H1 (cell line): ENCODE measurements around the gene GFAP. TPM values are rescaled to one million over a fixed set of nuclear protein-coding genes. Genes with fewer than 3 reads are reported as not detected.

Experiments
- CTCF ChIA-PET: fragments of 300-600 bp; sonication (Branson Sonifier 250); formaldehyde crosslinking; loops from one replicate; lab custom pipeline; 2021; ENCODE audit not compliant: partially characterized antibody; lab: Charles Lee
- POLR2A ChIA-PET: fragments of 300-600 bp; sonication (Branson Sonifier 250); formaldehyde crosslinking; loops from one replicate; lab custom pipeline; 2021; ENCODE audit warnings: inconsistent platforms; ENCODE audit not compliant: partially characterized antibody; lab: Charles Lee
- DNase-seq, 2 experiments: peaks; one replicate each; pipeline versions ENCODE4 v3.0.0 to v3.0.0-alpha.2; 2010 to 2022; ENCODE audit warnings: low spot score in 2 of 2, low read depth in 1 of 2, mixed read lengths in 1 of 2
- FAIRE-seq: peaks from 2 replicates; lab custom pipeline; 2011; peaks lifted over from hg19 to GRCh38; lab: Jason Lieb, UNC
- H2AFZ ChIP-seq: 2 replicates; pipeline ENCODE4 v1.8.1; 2012; ENCODE audit warnings: low read length, inconsistent platforms
- H2AK5ac ChIP-seq: 2 replicates; pipeline ENCODE4 v1.6.1; 2013; ENCODE audit warnings: low read depth, low read length
- H2BK120ac ChIP-seq: replicated peaks from 2 replicates; pipeline ENCODE3; 2013; ENCODE audit warnings: low read depth, low read length, inconsistent platforms
- H2BK12ac ChIP-seq: 2 replicates; pipeline ENCODE4 v1.6.1; 2013; ENCODE audit warnings: low read depth, low read length
- H2BK15ac ChIP-seq: 2 replicates; pipeline ENCODE4 v1.6.1; 2013; ENCODE audit warnings: low read length
- H2BK20ac ChIP-seq: 2 replicates; pipeline ENCODE4 v1.6.1; 2013; ENCODE audit warnings: low read length
- H2BK5ac ChIP-seq: 2 replicates; pipeline ENCODE4 v1.6.1; 2013; ENCODE audit warnings: low read depth, low read length
- H3K14ac ChIP-seq: 2 replicates; pipeline ENCODE4 v1.6.1; 2013; ENCODE audit warnings: inconsistent platforms; ENCODE audit not compliant: insufficient read length
- H3K18ac ChIP-seq: 2 replicates; pipeline ENCODE4 v1.6.1; 2013; ENCODE audit warnings: low read length; ENCODE audit errors: extremely low read depth
- H3K23ac ChIP-seq: 2 replicates; pipeline ENCODE4 v1.6.1; 2013; ENCODE audit warnings: inconsistent platforms; ENCODE audit not compliant: insufficient read length
- H3K23me2 ChIP-seq: 2 replicates; pipeline ENCODE4 v1.6.1; 2013; ENCODE audit warnings: low read depth, low read length
- H3K27ac ChIP-seq: 2 replicates; pipeline ENCODE4 v1.6.1; 2011; ENCODE audit warnings: low read depth, low read length, inconsistent platforms
- H3K27me3 ChIP-seq, 4 experiments: replicated peaks in 1 of 4; 1 replicate in 1 of 4; 2 replicates in 3 of 4; pipeline versions ENCODE4 v1.6.1 to v1.8.1; 2011 to 2013; ENCODE audit warnings: low read length in 3 of 4, mild to moderate bottlenecking in 3 of 4, inconsistent platforms in 2 of 4, mixed read lengths in 2 of 4, moderate library complexity in 1 of 4; ENCODE audit not compliant: control insufficient read depth in 3 of 4, insufficient read depth in 3 of 4; ENCODE audit errors: extremely low read depth in 1 of 4
- H3K36me3 ChIP-seq, 4 experiments: 2 replicates each; pipeline versions ENCODE4 v1.6.1 to v1.8.1; 2011 to 2013; ENCODE audit warnings: mild to moderate bottlenecking in 4 of 4, low read length in 3 of 4, moderate library complexity in 2 of 4, control low read depth in 1 of 4, inconsistent platforms in 1 of 4; ENCODE audit not compliant: insufficient read depth in 4 of 4, control insufficient read depth in 2 of 4
- H3K4ac ChIP-seq: replicated peaks from 2 replicates; pipeline ENCODE3; 2013; ENCODE audit warnings: low read length, low read depth, mixed read lengths, inconsistent platforms; ENCODE audit not compliant: insufficient read length
- H3K4me1 ChIP-seq, 4 experiments: replicated peaks in 1 of 4; 1 replicate in 1 of 4; 2 replicates in 3 of 4; pipeline versions ENCODE4 v1.6.1 to v1.8.1; 2011 to 2013; ENCODE audit warnings: low read length in 3 of 4, inconsistent platforms in 2 of 4, mixed read lengths in 1 of 4; ENCODE audit not compliant: insufficient read depth in 4 of 4, control insufficient read depth in 3 of 4
- H3K4me2 ChIP-seq, 2 experiments: 2 replicates each; pipeline versions ENCODE4 v1.6.1 to v1.8.1; 2011 to 2013; ENCODE audit warnings: low read depth in 2 of 2, low read length in 2 of 2, control low read depth in 1 of 2, inconsistent platforms in 1 of 2, mild to moderate bottlenecking in 1 of 2; ENCODE audit not compliant: insufficient read depth in 1 of 2
- H3K4me3 ChIP-seq, 4 experiments: fragments of 200-600, 300-600 bp in 1 of 4; sonication (generic), shearing (Covaris generic), sonication (Bioruptor Twin) in 1 of 4; 2 replicates each; pipeline versions ENCODE4 v1.5.1 to v1.8.1; 2011 to 2016; ENCODE audit warnings: low read length in 4 of 4, low read depth in 3 of 4, control low read depth in 2 of 4, inconsistent platforms in 2 of 4, mild to moderate bottlenecking in 2 of 4, mixed read lengths in 1 of 4, moderate library complexity in 1 of 4; ENCODE audit not compliant: insufficient read depth in 2 of 4; ENCODE audit errors: extremely low read depth in 1 of 4
- H3K56ac ChIP-seq: replicated peaks from 2 replicates; pipeline ENCODE3; 2013; ENCODE audit warnings: low read depth, mild to moderate bottlenecking, mixed read lengths, low read length, inconsistent platforms; ENCODE audit not compliant: insufficient read length
- H3K79me1 ChIP-seq: 2 replicates; pipeline ENCODE4 v1.6.1; 2013; ENCODE audit warnings: low read depth, low read length, control low read depth
- H3K79me2 ChIP-seq, 2 experiments: 2 replicates each; pipeline versions ENCODE4 v1.6.1 to v1.8.1; 2012 to 2013; ENCODE audit warnings: low read length in 2 of 2, mild to moderate bottlenecking in 2 of 2, inconsistent platforms in 1 of 2; ENCODE audit not compliant: insufficient read depth in 2 of 2, control insufficient read depth in 1 of 2
- H3K9ac ChIP-seq, 4 experiments: replicated peaks in 1 of 4; 1 replicate in 1 of 4; 2 replicates in 3 of 4; pipeline versions ENCODE4 v1.6.1 to v1.8.1; 2011 to 2013; ENCODE audit warnings: low read depth in 3 of 4, low read length in 3 of 4, control low read depth in 2 of 4, mild to moderate bottlenecking in 2 of 4, moderate library complexity in 2 of 4, inconsistent platforms in 1 of 4; ENCODE audit errors: extremely low read depth in 1 of 4
- H3K9me3 ChIP-seq, 2 experiments: 2 replicates each; pipeline versions ENCODE4 v1.6.1 to v1.8.1; 2012 to 2013; ENCODE audit warnings: mild to moderate bottlenecking in 2 of 2, moderate library complexity in 2 of 2, control low read depth in 1 of 2, inconsistent platforms in 1 of 2, low read depth in 1 of 2, low read length in 1 of 2, mixed read lengths in 1 of 2; ENCODE audit not compliant: insufficient read depth in 2 of 2
- H4K20me1 ChIP-seq, 2 experiments: replicated peaks in 1 of 2; 2 replicates each; pipeline versions ENCODE3 to v1.8.1; 2011 to 2013; ENCODE audit warnings: inconsistent platforms in 2 of 2, low read length in 2 of 2, mild to moderate bottlenecking in 1 of 2; ENCODE audit not compliant: insufficient read depth in 2 of 2, control insufficient read depth in 1 of 2
- H4K5ac ChIP-seq: 2 replicates; pipeline ENCODE4 v1.6.1; 2013; ENCODE audit warnings: low read length, low read depth, mixed read lengths, inconsistent platforms; ENCODE audit not compliant: insufficient read length
- H4K8ac ChIP-seq: 2 replicates; pipeline ENCODE4 v1.8.0; 2013; ENCODE audit warnings: mild to moderate bottlenecking, moderate library complexity, low read length, inconsistent platforms; ENCODE audit not compliant: insufficient read depth; ENCODE audit errors: extremely low read depth
- H4K91ac ChIP-seq: replicated peaks from 2 replicates; pipeline ENCODE3; 2013; ENCODE audit warnings: low read length, mixed read lengths, inconsistent platforms; ENCODE audit not compliant: insufficient read length
- CBX8 ChIP-seq: fragments of 300-800, 300-1000 bp; sonication (generic); IDR thresholded peaks from 2 replicates; pipeline ENCODE4 v1.7.1; 2016; ENCODE audit warnings: low read depth, low read length, borderline replicate concordance
- CTCF ChIP-seq, 3 experiments: IDR thresholded peaks; 1 replicate in 2 of 3; 2 replicates in 1 of 3; pipeline versions ENCODE4 v1.5.1 to v1.6.1; 2011; ENCODE audit warnings: low read length in 3 of 3, mild to moderate bottlenecking in 3 of 3, inconsistent platforms in 2 of 3, low read depth in 1 of 3, moderate library complexity in 1 of 3; ENCODE audit not compliant: insufficient read depth in 1 of 3; ENCODE audit errors: control extremely low read depth in 1 of 3
- KDM4A ChIP-seq: IDR thresholded peaks from one replicate; pipeline ENCODE4 v1.7.1; 2012; ENCODE audit warnings: low read depth, mild to moderate bottlenecking, moderate library complexity, low read length, inconsistent platforms; ENCODE audit not compliant: severe bottlenecking
- WGBS, 2 experiments: shearing (Covaris generic) in 1 of 2; methylation state at CpG; one replicate each; pipeline versions ENCODE4 v1.1.6 to v1.1.7; 2013 to 2015; ENCODE audit warnings: low lambda C conversion rate in 2 of 2, mixed read lengths in 2 of 2, inconsistent platforms in 1 of 2, low coverage in 1 of 2, missing lambda C conversion rate in 1 of 2; ENCODE audit not compliant: insufficient replicate concordance in 2 of 2, insufficient coverage in 1 of 2, insufficient read length in 1 of 2; ENCODE audit errors: extremely low coverage in 1 of 2, missing lambda C conversion rate in 1 of 2; 5-methylcytosine and 5-hydroxymethylcytosine counted together
- polyA plus RNA-seq, 7 experiments: library from polyadenylated mRNA; depleted of rRNA in 3 of 7; stranded (reverse) in 5 of 7; unstranded in 2 of 7; fragments of >200 nt in 5 of 7; fragments of 200-250 nt in 2 of 7; gene quantifications; 1 replicate in 5 of 7; 2 replicates in 1 of 7; 4 replicates in 1 of 7; pipeline versions ENCODE4 v1.2.1 to v1.2.3, GENCODE V29; 2011 to 2013; ENCODE audit warnings: missing spikeins in 2 of 7, mixed read lengths in 2 of 7
- total RNA-seq: library from RNA; stranded (reverse); fragmentation: NEBNext Ultra II Directional; extraction: Animal tissue kit (Norgen Biotek cat#: 25700); gene quantifications from 2 replicates; pipeline ENCODE4 v1.2.1, GENCODE V29; 2021

The GFAP gene
- total and polyA plus RNA-seq, 2 of the 8 experiments (the other 6 are each of a cell fraction or from before 2014, with no cell fraction given) = 1.3 to 1.5 TPM

GRCh38 chr17:44908761-44909326 is 6.5 kb downstream of the GFAP start:
- DNase-seq = no peak
- no peak overlapping the region for H2BK15ac ChIP-seq
- H3K23ac ChIP-seq = no peak overlapping the region
- FAIRE-seq = no peak
- no peak overlapping the region for H2AK5ac ChIP-seq
- H4K8ac ChIP-seq = no peak overlapping the region
- 93% methylated on average over 10 of the region's 10 CpGs; no CpG with 5 or more reads in 1 of the 2 experiments for WGBS, 2 experiments
- H2BK5ac ChIP-seq = no peak overlapping the region
- ChIA-PET CTCF (interaction anchor here (1.0 to 8.4 kb wide), 5 partner anchors 13 to 227 kb away, joined by 3 to 83 read pairs (median 3); partner anchors contain the start of gene ACBD4), POLR2A (interaction anchor here (0.9 to 4.0 kb wide), 3 partner anchors 9 to 27 kb away, joined by 3 to 23 read pairs (median 17); partner anchors contain the start of gene EFTUD2)
- no peak overlapping the region for H3K56ac ChIP-seq
- H3K4me3 ChIP-seq = no peak overlapping the region
- H4K91ac ChIP-seq = no peak overlapping the region
- TF ChIP-seq KDM4A (no peak), CTCF (IDR thresholded peaks at IDR 0.05; ENCODE audit: control extremely low read depth in 1 of 3, insufficient read depth in 1 of 3, low read depth in 1 of 3, low read length in 3 of 3) (no peak), CBX8 (no peak)
- H3K4ac ChIP-seq = no peak overlapping the region
- no peak overlapping the region for H3K18ac ChIP-seq
- no peak overlapping the region for H2AFZ ChIP-seq
- no peaks in the 10 kb centered on the region for H3K36me3 ChIP-seq
- no peaks in the 10 kb centered on the region for H3K9me3 ChIP-seq
- H3K27me3 ChIP-seq = peaks cover 0 to 21% (median 15%) of the 10 kb centered on the region in 4 experiments; a peak in 6 of 7 replicates
- H2BK20ac ChIP-seq = no peak overlapping the region
- H4K5ac ChIP-seq = no peak overlapping the region
- H3K4me2 ChIP-seq = no peak overlapping the region
- H2BK12ac ChIP-seq = no peak overlapping the region
- no peaks in the 10 kb centered on the region for H3K79me2 ChIP-seq
- H3K14ac ChIP-seq = no peak overlapping the region
- H3K23me2 ChIP-seq = peaks cover 6% of the 10 kb centered on the region
- no peaks in the 10 kb centered on the region for H3K79me1 ChIP-seq
- H3K4me1 ChIP-seq = peaks cover 0 to 11% (median 5%) of the 10 kb centered on the region in 4 experiments; a peak in 6 of 7 replicates
- no peaks in the 10 kb centered on the region for H4K20me1 ChIP-seq
- no peak overlapping the region for H3K27ac ChIP-seq
- no peak overlapping the region for H3K9ac ChIP-seq
- H2BK120ac ChIP-seq = no peak overlapping the region
